Breast epithelium (tissue), 4 donors: ENCODE data around the gene PDE6A. TPM values are rescaled to one million over a fixed set of nuclear protein-coding genes. Genes with fewer than 3 reads are reported as not detected.

Experiments
- DNase-seq, 2 donors: peaks; one replicate each; pipeline ENCODE4 v3.0.0-alpha.2; 2019; ENCODE audit warnings: low spot score in 2 of 2
- H3K27ac ChIP-seq, 2 donors: fragments of 200-600 bp; sonication (generic) in 1 of 2; one replicate each; pipeline ENCODE4 v1.5.1; 2016 to 2019; ENCODE audit warnings: mild to moderate bottlenecking in 1 of 2
- H3K27me3 ChIP-seq, 2 donors: fragments of 200-600 bp; sonication (generic) in 1 of 2; one replicate each; pipeline versions ENCODE4 v1.5.1 to v1.6.0; 2017 to 2019; ENCODE audit warnings: control low read depth in 1 of 2, mild to moderate bottlenecking in 1 of 2
- H3K36me3 ChIP-seq: fragments of 200-600 bp; one replicate; pipeline ENCODE4 v1.5.1; 2019
- H3K4me1 ChIP-seq, 2 donors: fragments of 200-600 bp; sonication (generic); one replicate each; pipeline ENCODE4 v1.5.1; 2016 to 2019; ENCODE audit warnings: control low read depth in 1 of 2
- H3K4me3 ChIP-seq, 3 donors: fragments of 200-600 bp; sonication (generic); 1 replicate in 2 of 3; 2 replicates in 1 of 3; pipeline ENCODE4 v1.5.1; 2016 to 2019; ENCODE audit warnings: mild to moderate bottlenecking in 3 of 3, moderate library complexity in 2 of 3
- H3K9me3 ChIP-seq, 2 donors: fragments of 200-600 bp; sonication (generic) in 1 of 2; one replicate each; pipeline ENCODE4 v1.5.1; 2016 to 2019; ENCODE audit warnings: control low read depth in 1 of 2
- CTCF ChIP-seq, 3 donors: fragments of 450-650 bp; IDR thresholded peaks; one replicate each; pipeline ENCODE4 v1.5.1; 2016 to 2017; ENCODE audit warnings: antibody characterized with exemption in 3 of 3, mild to moderate bottlenecking in 3 of 3, moderate library complexity in 3 of 3
- POLR2A ChIP-seq: fragments of 450-650 bp; IDR thresholded peaks from one replicate; pipeline ENCODE4 v1.6.1; 2016; ENCODE audit warnings: antibody characterized with exemption, mild to moderate bottlenecking, moderate library complexity
- POLR2AphosphoS5 ChIP-seq, 3 donors: sonication (generic); formaldehyde crosslinking; IDR thresholded peaks; one replicate each; pipeline ENCODE4 v1.6.1; 2017; ENCODE audit warnings: antibody characterized with exemption in 3 of 3
- intact Hi-C: fragments of 100-400 bp; cut with DNase I; formaldehyde crosslinking; loops from one replicate; pipeline ENCODE4 v1.15.1; 2023; ENCODE audit warnings: low total_unique reads
- total RNA-seq, 3 donors: library from RNA; depleted of rRNA; stranded (reverse); fragments of >200 nt; gene quantifications; one replicate each; pipeline ENCODE4 v1.1.0, GENCODE V29; 2016

The PDE6A gene
- total RNA-seq, result under 1 TPM in 2 of 3 donors, not detected in 1; under 0.01 to 0.15 TPM

- H3K27me3 ChIP-seq, result no peaks in the 10 kb centered on the region
- H3K27ac ChIP-seq, result peak within 1 kb of the TSS in 1 of 2 donors; percentile 26
- no peaks in the 10 kb centered on the region for H3K9me3 ChIP-seq
- peaks cover 0 to 9% of the 10 kb centered on the region in 2 donors for H3K4me1 ChIP-seq
- TF ChIP-seq POLR2AphosphoS5 (IDR thresholded peaks at IDR 0.05) (no peak), CTCF (IDR thresholded peaks at IDR 0.05) (no peak), POLR2A (no peak)
- no peaks in the 10 kb centered on the region for H3K36me3 ChIP-seq
- no peak for DNase-seq
- H3K4me3 ChIP-seq, result no peak within 1 kb of the TSS
- intact Hi-C loops, result no loop called here
Observed at GRCh38 chr5:149944666-149945065, at the start of gene PDE6A. Gene PDE6A, minus strand, starts transcription at chr5:149944793. Its CDS starts 120 bp downstream, at chr5:149944673.

DNA sequence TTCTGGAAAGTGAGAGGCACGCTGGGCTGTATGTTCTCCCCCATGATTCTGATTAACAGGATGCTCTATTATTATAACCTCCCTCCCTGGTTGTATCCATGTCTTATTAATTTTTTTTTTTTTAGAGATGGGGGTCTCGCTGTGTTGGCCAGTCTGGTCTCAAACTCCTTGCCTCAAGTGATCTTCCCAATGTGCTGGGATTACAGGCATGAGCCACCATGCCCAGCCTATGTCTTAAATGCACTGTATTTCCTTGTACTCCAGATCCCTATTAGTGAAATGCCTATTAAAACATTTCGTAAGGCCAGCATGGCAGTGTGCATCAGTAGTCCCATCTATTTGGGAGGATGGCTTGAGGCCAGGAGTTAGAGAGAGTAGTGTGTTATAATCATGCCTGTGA is 48.9 kb upstream of the PDE6A start:
- no peak for DNase-seq
- Histone ChIP-seq H3K36me3 (no peaks in the 10 kb centered on the region), H3K27me3 (no peaks in the 10 kb centered on the region), H3K27ac (no peak overlapping the region), H3K9me3 (no peaks in the 10 kb centered on the region), H3K4me3 (no peak overlapping the region), H3K4me1 (peaks cover 0 to 2% of the 10 kb centered on the region in 2 donors)
- no peak for TF ChIP-seq POLR2AphosphoS5 (IDR thresholded peaks at IDR 0.05)
- no peak for TF ChIP-seq CTCF (IDR thresholded peaks at IDR 0.05)
- no peak for TF ChIP-seq POLR2A
- intact Hi-C loops, result no loop called here

DNA sequence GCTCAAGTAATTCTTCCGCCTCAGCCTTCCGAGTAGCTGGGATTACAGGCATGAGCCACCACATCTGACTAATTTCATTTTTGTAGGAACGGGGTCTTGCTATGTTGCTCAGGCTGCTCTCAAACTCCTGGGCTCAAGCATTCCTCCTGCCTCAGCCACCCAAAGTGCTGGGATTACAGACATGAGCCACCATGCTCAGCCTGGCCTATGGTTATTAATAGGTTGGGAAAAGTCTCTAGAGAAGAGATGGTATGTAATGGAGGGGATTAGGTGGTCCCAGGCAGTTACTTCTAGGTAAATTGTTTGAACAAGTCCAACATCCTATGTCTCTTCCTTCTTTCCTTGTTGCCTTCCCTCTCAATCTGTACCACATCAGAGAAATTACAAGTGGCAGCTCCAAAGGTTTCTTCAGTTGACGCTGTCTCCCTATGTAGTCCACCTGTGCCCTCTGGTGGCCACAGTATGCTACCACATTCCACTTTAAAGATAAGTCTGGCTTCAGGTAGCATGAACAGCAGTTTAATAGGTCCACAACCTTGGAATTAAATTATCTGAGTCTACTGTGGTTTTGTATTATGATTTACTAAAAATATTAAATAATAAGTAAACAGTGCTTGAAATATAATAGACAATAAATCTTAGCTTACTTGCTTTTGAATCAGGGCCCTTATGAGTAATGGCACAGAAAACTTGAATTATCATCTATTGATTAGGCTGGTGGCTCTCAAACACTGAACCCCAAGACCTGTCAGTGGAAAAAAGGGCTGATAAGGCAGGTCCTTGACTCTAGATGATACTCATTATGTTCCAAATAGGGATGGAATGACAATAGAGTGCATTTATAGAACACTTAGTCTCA is 46.2 kb upstream of the PDE6A start:
- Histone ChIP-seq H3K9me3 (no peaks in the 10 kb centered on the region), H3K27ac (no peak overlapping the region), H3K36me3 (no peaks in the 10 kb centered on the region), H3K27me3 (no peaks in the 10 kb centered on the region), H3K4me3 (no peak overlapping the region), H3K4me1 (peaks cover 0 to under 1% of the 10 kb centered on the region in 2 donors)
- DNase-seq, result peak; percentile 64 to 80
- TF ChIP-seq POLR2AphosphoS5 (IDR thresholded peaks at IDR 0.05), result no peak
- no peak for TF ChIP-seq POLR2A
- TF ChIP-seq CTCF (IDR thresholded peaks at IDR 0.05), result peak; percentile 72 to 96 (median 86)
- intact Hi-C loops, result no loop called here

DNA sequence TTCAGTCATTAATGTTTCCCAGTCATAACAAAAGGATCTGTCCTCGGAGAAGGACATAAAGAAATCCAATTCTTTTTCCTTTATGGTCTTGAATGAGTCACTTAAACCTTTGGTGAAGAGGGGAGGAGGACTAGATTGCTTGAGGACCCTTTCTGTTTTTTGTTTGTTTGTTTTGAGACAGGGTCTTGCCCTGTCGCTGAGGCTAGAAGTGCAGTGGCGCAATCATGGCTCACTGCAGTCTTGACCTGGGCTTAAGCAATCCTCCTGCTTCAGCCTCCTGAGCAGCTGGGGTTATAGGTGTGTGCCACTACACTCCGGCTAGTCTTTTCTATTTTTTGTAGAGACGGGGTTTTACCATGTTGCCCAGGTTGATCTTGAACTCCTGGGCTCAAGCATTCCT is 43.5 kb upstream of the PDE6A start:
- intact Hi-C loops, result loop anchor here (10.0 kb wide), 1 partner anchor 153 kb away; no protein-coding TSS in a partner anchor
- no peak for TF ChIP-seq POLR2A
- TF ChIP-seq CTCF (IDR thresholded peaks at IDR 0.05), result no peak
- TF ChIP-seq POLR2AphosphoS5 (IDR thresholded peaks at IDR 0.05), result no peak
- Histone ChIP-seq H3K27ac (no peak overlapping the region), H3K9me3 (no peaks in the 10 kb centered on the region), H3K27me3 (no peaks in the 10 kb centered on the region), H3K4me1 (no peaks in the 10 kb centered on the region), H3K36me3 (no peaks in the 10 kb centered on the region), H3K4me3 (no peak overlapping the region)
- no peak for DNase-seq

DNA sequence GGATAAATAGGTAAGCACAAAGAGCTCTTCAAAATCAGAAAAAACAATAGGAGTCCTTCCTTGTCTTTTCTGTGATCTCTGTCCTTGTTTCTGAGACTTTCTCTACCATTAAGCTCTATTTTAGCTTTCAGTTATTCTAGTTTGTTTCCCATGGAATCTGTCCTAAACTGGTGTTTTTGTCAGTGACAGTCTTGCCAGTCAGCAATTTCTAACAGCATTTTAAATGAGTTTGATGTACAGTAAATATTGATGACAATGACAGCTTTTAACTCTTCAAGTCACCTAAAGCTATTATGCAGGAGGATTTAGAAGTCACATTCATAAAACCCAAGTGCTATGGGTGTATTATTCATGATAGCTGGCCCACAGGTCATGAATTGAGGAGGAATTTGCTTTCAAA is 37.9 kb upstream of the PDE6A start:
- Histone ChIP-seq H3K4me1 (no peaks in the 10 kb centered on the region), H3K36me3 (peaks cover 3% of the 10 kb centered on the region), H3K27ac (no peak overlapping the region), H3K9me3 (no peaks in the 10 kb centered on the region), H3K27me3 (no peaks in the 10 kb centered on the region), H3K4me3 (no peak overlapping the region)
- intact Hi-C loops, result loop anchor here (10.0 kb wide), 1 partner anchor 148 kb away; no protein-coding TSS in a partner anchor
- TF ChIP-seq CTCF (IDR thresholded peaks at IDR 0.05) (no peak), POLR2A (no peak), POLR2AphosphoS5 (IDR thresholded peaks at IDR 0.05) (no peak)
- DNase-seq, result no peak
